GM12892 (cell line): ENCODE data around the gene CDKAL1.

Experiments used
- POLR2A ChIP-seq: IDR thresholded peaks from 2 replicates; pipeline ENCODE4 v1.6.1; 2011; ENCODE audit warnings: low read depth, low read length, control low read depth
- TAF1 ChIP-seq: IDR thresholded peaks from 2 replicates; pipeline ENCODE4 v1.6.1; 2011; ENCODE audit warnings: low read depth, mild to moderate bottlenecking, control low read depth, low read length, borderline replicate concordance

GRCh38 chr6:21005816-21006570 is 471.7 kb downstream of the CDKAL1 start:
- TF ChIP-seq POLR2A (no peak), TAF1 (no peak)
